ENCODE data around the gene KRTAP5-7. TPM values are rescaled to one million over a fixed set of nuclear protein-coding genes. Genes with fewer than 3 reads are reported as not detected.

KRTAP5-7 gene
- total and polyA plus RNA-seq, 2 of the 13 experiments (the other 11 are each of a cell fraction or from before 2014, with no cell fraction given), result 0.54 TPM; not detected in 1

DNA sequence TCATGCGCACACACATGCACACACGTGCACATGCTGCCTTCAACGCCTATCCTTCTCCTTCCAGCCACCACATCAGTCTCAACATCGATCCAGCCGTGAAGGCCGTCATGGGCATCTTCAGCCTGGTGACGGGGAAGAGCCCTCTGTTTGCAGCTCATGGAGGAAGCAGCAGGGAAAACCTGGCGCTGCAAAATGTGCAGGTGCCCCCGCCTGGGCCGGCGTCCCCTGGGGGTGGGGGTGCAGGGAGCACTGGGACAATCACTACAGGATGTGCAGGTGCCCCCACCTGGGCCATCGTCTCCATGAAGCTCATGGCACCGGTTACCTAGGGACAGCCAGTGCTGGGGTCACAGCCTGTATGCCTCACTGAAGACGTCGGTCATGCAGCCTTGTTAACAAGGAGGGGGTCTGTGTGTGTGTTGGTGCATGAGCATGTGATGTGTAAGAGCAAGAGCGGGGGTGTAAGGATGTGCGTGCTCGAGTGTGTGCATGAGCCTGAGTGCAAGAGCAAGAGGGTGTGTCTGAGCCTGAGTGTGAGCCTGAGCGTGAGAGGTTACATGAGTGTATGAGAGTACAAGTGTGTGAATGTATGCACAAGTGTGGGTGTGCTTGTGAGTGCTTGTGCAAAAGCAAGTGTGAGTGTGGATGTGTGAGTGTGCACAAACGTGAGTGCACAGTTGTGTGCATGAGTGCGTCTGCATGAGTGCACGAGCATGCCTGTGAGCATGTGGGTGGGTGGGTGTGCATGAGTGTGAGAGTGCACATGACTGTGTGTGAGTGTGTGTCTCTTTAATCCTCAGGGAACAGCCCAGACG lies 42.6 kb upstream of the KRTAP5-7 start (continued):
- TF ChIP-seq ZNF639 (CRISPR knock-in tag; conservative IDR thresholded peaks at IDR 0.05), result no peak
- no peak for TF ChIP-seq ZNF12 (CRISPR knock-in tag; IDR thresholded peaks at IDR 0.05)

DNA sequence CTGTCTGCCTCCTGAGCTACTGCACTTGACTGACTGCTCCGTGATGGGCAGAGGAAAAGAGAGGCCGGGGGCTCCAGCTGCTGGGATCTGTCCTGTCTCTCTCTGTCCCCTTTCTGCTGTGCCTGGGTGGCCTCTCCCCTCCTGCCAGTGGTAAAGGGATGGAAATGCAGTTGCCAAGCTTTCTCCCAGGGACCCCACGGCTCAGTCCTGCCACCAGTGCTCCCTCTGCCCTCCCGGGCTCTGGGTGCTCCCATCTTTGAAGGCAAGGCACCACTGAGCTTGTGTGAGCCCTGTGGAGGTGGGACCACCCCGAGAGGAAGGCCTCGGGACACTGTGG lies 42.0 kb upstream of the KRTAP5-7 start:
- no TSS peak for BruUV-seq (replicated peaks)
- ATAC-seq (no peak), DNase-seq (ENCODE audit: low spot score) (no peak), FAIRE-seq (no peak)
- H3K4me1 ChIP-seq (ENCODE audit: insufficient read depth, low read length), result peaks cover 8% of the 10 kb centered on the region; the same call in 1 of the 2 replicates
- no peak overlapping the region for H2AFZ ChIP-seq (ENCODE audit: low read length)
- no peak overlapping the region for H3K9ac ChIP-seq (ENCODE audit: insufficient read depth, low read depth, low read length)
- CTCF ChIA-PET (ENCODE audit: low intra/inter-chr PET ratio, low total read pairs), result no interaction called here
- no peak overlapping the region for H3K4me3 ChIP-seq (replicated peaks in 1 of 3; ENCODE audit: insufficient read depth in 1 of 3, low read depth in 2 of 3, low read length in 3 of 3)
- no peaks in the 10 kb centered on the region for H3K9me3 ChIP-seq (ENCODE audit: low read length)
- no peaks in the 10 kb centered on the region for H3K79me2 ChIP-seq (ENCODE audit: insufficient read depth, low read length)
- POLR2A ChIA-PET, result no interaction called here
- H3K27ac ChIP-seq (ENCODE audit: extremely low read length, insufficient read depth, low read length), result no peak overlapping the region
- WGBS (ENCODE audit: low lambda C conversion rate), result 82% methylated on average over 5 of the region's 6 CpGs
- no peak overlapping the region for H3K4me2 ChIP-seq (ENCODE audit: low read depth, low read length)
- intact Hi-C loops (cut with micrococcal nuclease; ENCODE audit: unreplicated experiment) (no loop called here), in situ Hi-C loops (cut with HindIII; ENCODE audit: extremely low pct_ligation_motif_present, low pct_unique_long_range_greater_than_20kb) (no loop called here)
- H3K27me3 ChIP-seq (ENCODE audit: control insufficient read depth in 1 of 2, insufficient read depth in 2 of 2, low read length in 2 of 2), result no peaks in the 10 kb centered on the region
- H3K36me3 ChIP-seq (replicated peaks in 1 of 2; ENCODE audit: control insufficient read depth in 1 of 2, insufficient read depth in 2 of 2, low read length in 2 of 2), result peaks cover 19 to 38% of the 10 kb centered on the region in 2 experiments
- H4K20me1 ChIP-seq (ENCODE audit: insufficient read depth, low read length), result no peaks in the 10 kb centered on the region
- TF ChIP-seq NFE2 (CRISPR knock-in tag; IDR thresholded peaks at IDR 0.05), result no peak
- no peak for TF ChIP-seq ATF3 (CRISPR knock-in tag; IDR thresholded peaks at IDR 0.05)
- no peak for TF ChIP-seq NPAS2 (CRISPR knock-in tag; IDR thresholded peaks at IDR 0.05; ENCODE audit: borderline replicate concordance)
- no peak for TF ChIP-seq ZNF574 (CRISPR knock-in tag; IDR thresholded peaks at IDR 0.05)
- TF ChIP-seq CBFB (CRISPR knock-in tag; IDR thresholded peaks at IDR 0.05), result no peak
- TF ChIP-seq ZSCAN12 (CRISPR knock-in tag; IDR thresholded peaks at IDR 0.05), result no peak
- TF ChIP-seq SP4 (CRISPR knock-in tag; IDR thresholded peaks at IDR 0.05), result no peak
- TF ChIP-seq ZNF446 (CRISPR knock-in tag; IDR thresholded peaks at IDR 0.05), result no peak
- TF ChIP-seq ZNF530 (CRISPR knock-in tag; IDR thresholded peaks at IDR 0.05; ENCODE audit: low read depth), result no peak
- TF ChIP-seq ZNF724P (CRISPR knock-in tag; IDR thresholded peaks at IDR 0.05; ENCODE audit: borderline replicate concordance), result no peak
- TF ChIP-seq FOXP1 (IDR thresholded peaks at IDR 0.05), result no peak
- no peak for TF ChIP-seq FOXP1 (CRISPR knock-in tag; IDR thresholded peaks at IDR 0.05)
- TF ChIP-seq ZBTB21 (CRISPR knock-in tag; IDR thresholded peaks at IDR 0.05), result no peak
- TF ChIP-seq, protein P1, sequence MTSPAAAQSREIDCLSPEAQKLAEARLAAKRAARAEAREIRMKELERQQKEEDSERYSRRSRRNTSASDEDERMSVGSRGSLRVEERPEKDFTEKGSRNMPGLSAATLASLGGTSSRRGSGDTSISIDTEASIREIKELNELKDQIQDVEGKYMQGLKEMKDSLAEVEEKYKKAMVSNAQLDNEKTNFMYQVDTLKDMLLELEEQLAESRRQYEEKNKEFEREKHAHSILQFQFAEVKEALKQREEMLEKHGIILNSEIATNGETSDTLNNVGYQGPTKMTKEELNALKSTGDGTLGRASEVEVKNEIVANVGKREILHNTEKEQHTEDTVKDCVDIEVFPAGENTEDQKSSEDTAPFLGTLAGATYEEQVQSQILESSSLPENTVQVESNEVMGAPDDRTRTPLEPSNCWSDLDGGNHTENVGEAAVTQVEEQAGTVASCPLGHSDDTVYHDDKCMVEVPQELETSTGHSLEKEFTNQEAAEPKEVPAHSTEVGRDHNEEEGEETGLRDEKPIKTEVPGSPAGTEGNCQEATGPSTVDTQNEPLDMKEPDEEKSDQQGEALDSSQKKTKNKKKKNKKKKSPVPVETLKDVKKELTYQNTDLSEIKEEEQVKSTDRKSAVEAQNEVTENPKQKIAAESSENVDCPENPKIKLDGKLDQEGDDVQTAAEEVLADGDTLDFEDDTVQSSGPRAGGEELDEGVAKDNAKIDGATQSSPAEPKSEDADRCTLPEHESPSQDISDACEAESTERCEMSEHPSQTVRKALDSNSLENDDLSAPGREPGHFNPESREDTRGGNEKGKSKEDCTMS (CRISPR knock-in tag; conservative IDR thresholded peaks at IDR 0.05), result no peak
